ENCODE measurements around the gene RUVBL2.

The RUVBL2 gene

DNA sequence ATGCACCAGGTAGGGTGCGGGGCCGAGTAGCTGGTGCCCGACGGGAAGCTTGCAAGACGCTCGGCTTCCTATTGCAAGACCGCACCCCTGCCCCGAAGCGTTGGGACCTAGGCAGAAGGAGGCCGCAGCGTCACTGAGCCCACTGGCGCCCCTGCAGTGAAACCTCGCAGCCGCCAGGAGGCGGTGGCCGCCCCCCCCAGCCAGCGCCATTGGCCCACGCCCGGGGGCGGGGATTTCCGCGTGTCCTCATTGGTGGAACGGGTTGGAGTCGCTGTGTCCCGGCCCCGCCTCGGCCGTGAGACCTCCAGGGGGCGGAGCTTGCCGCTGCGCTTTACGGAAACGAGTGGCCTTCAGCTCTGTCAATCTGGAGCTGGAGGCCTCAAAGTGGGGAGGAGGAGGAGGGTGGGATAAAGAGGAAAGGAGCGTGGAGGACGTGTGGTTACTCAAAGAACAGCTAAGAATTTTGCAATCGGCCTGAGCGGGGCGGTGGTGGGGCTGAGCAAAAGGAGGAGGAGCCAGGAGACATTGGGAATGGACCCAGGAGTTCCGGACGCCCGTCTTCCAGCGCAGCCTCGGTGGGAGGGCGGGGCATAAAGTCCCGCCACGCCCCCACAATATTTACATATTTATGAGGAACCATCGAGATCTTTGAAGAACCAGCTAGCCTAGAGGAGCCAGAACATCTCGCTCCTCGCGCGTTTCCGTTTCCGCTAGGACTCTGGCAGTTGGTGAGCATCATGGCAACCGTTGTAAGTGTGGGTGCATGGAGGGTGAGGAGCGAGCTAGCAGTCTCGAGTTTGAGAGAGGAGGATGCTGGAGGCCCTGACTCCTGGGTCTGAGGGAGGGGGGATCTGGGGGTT lies at the start of gene RUVBL2, which contains the start of gene GYS1:
TSS of gene RUVBL2 (plus strand) at position 713 of the 860 bp plus-strand sequence. CDS start at position 738, 25 bp downstream.
TSS of gene GYS1 (minus strand) at position 135 of the 860 bp plus-strand sequence. CDS start 197 bp downstream, outside the sequence.
- DNase-seq (ENCODE audit: low spot score) = peak; percentile 100

DNA sequence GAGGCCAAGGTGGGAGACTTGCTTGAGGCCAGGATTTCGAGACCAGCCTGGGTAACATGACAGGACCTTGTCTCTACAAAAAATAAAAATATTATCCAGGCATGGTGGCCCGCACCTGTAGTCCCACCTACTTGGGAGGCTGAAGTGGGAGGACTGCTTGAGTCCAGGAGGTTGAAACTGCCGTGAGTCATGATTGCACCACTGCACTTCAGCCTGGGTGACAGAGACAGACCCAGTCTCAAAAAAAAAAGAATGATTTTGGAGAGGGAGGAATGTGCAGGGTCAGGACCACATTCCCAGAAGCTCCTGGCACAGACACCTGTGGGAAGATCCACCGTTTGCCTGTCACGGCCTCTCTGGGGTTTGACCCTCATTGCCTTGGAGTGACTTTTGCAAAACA lies 48.3 kb upstream of the RUVBL2 start:
- DNase-seq (ENCODE audit: low spot score) = no peak

DNA sequence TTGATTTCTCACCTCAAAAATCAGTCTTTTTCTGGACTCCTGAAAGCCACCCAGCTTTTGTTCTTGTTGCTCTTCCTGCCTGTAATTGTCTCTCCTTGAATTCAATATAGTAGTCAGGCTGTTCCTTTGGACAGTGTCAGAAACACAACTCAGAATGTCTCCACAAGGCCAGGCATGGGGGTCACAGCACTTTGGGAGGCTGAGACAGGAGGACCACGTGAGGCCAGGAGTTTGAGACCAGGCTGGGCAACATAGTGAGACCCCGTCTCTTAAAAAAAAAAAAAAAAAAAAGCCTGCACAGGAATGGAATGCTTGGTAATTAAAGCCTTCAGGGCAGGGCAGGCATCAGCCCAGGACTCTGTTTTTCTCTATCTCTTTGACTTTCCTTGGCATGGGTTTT lies 47.9 kb upstream of the RUVBL2 start:
- no peak for DNase-seq (ENCODE audit: low spot score)

DNA sequence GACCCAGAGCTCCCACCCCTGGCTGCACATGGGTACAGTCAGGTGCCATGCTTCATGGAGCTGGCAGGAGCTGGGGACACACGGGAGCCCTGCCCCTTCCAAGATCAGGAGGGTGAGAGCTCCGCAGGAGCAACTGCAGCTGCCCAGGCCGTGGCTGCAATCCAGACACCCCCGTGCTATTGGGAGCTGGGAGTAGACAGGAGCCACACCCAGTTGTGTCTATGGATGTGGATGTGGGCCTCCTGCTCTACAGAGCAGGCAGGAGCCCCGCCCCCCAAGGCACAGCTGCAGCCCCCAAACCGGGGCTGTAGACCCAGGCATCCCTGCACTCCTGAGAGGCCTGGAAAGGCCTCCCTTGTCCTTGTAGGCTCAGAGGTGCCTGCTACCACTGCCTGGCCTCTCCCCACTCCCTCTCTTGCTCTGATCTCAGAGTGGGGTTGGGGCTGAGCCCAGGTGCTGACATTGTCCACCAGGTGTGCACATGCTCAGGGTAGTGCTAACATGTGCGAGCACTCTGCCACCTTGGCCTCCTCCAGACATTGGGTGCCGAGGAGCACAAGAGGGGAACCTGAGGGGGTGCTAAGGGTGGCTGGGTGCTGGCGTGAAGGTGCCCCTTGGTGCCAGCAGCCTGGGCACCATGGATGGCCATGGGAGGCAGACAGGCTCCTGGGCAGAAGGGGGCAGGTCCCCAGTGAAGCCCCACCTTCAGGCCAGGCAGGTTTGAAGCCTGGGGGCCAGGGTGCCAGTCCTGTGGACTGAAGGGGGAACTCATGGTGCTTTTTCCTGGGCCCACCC lies 47.0 kb upstream of the RUVBL2 start:
- DNase-seq (ENCODE audit: low spot score) = no peak

DNA sequence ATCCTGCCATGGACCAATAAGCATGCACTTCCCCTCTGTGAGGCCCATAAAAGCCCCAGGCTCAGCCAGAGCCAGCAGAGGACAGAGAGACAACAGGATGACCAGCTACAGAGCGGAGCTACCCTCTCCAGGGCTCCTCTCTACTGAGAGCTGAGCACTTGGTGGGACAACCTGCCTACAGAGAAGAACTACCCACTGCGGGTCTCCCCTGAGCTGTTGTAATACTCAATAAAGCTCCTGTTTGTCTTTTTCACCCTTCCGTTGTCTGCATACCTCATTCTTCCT lies 46.5 kb upstream of the RUVBL2 start:
- DNase-seq (ENCODE audit: low spot score) = no peak

DNA sequence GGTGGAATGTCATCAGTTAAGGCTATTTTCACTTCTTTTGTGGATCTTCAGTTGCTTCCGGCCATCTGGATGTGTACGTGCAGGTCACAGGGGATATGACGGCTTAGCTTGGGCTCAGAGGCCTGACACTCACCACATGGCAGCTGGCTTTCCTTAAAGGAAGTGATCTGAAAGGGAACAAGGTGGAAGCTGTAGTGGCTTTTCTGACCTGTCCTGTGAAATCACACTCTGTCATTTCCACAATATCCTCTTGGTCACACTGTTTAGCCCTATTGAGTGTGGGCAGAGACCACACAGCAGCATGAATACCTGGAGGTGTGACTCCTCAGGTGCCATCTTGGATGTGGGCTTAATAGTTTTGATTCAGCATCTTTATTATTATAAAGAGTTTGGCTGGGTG lies 43.5 kb upstream of the RUVBL2 start:
- peak; percentile 96 for DNase-seq (ENCODE audit: low spot score)

DNA sequence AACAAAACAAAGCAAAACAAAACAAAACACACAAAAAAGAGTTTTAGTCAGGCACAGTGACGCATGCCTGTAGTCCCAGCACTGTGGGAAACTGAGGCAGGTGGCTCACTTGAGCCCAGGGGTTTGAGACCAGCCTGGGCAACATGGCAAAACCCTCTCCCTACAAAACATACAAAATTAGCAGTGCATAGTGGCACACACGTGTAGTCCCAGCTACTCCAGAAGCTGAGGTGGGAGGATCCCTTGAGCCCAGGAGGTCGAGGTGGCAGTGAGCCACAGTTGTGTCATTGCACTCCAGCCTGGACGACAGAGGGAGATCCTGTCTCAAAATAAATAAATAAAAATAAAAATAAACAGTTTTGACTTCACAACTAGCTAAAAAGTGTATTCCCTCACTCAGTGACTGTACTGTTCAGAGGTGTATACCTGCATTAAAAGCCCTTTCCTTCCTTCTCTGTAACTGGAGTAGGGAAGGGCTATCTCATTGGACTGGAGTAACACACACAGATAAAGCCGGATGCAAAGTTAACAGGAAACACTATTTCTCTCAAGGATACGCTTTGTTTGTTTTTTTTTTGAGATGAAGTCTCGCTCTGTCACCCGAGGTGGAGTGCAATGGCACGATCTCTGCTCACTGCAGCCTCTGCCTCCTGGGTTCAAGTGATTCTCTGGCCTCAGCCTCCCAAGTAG lies 42.7 kb upstream of the RUVBL2 start:
- DNase-seq (ENCODE audit: low spot score) = peak; percentile 46

DNA sequence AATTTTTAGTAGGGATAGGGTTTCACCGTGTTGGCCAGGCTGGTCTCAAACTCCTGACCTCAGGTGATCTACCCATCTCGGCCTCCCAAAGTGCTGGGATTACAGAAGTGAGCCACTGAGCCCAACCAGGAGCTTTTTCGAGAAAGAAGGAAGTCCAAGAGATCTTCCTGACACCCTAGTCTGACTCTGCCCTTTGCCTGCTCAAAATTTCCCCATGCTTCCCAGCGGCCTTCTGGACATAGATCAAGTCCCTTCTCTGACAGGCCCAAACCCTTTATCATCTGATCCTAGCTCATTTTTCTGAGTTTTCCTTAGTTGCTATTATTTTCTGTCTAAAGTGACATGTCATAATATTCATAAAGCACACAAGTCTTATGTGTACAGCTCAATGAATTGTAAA lies 40.5 kb upstream of the RUVBL2 start:
- DNase-seq (ENCODE audit: low spot score) = no peak

DNA sequence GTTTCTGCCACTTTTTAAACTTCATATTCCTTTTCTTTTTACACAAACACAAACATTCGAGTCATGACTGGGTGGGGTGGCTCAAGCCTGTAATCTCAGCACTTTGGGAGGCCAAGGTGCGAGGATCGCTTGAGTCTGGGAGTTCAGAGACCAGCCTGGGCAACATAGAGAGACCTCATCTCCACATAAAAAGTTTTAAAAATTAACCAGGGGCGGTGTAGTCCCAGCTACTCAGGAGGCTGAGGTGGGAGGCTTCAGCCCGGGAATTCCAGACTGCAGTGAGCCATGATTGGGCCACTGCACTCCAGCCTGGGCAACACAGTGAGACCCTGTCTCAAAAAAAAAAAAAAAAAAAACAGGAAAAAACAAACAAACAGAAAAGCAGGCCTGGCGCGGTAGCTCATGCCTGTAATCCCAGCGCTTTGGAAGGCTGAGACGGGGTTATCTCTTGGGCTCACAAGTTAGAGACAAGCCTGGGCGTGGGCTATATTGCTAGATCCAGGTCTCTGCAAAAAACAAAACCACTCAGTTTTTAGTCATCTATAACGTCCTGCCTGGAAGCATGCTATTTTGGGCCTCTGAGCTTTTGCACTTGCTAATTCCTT lies 39.6 kb upstream of the RUVBL2 start:
- DNase-seq (ENCODE audit: low spot score) = no peak

DNA sequence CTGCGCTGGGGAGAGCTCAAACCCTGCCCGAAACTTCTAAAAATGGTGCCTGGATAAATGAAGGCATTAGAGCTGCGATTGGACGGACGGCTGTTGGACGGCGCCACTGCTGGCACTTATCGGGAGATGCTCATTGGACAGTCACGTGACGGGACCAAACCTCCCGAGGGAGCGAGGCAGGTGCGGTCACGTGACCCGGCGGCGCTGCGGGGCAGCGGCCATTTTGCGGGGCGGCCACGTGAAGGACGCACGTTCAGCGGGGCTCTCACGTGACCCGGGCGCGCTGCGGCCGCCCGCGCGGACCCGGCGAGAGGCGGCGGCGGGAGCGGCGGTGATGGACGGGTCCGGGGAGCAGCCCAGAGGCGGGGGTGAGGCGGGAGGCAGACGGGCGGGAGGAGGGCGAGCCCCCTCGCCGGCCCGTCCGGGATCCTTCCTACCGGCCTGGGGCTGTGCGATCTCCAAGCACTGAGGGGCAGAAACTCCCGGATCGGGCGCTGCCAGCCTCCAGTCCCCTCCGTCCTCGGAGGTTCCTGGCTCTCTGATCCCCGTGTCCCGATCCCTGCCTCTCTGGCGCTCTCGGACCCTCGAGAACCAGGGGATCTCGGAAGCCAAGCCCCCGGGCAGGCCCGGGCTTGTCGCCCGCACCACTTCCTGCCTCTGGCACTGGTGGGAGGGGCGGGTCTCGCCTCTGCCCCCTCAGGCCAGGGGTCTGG lies 38.9 kb upstream of the RUVBL2 start, which contains the start of gene BAX:
TSS of gene BAX (plus strand) at position 281 of the 713 bp plus-strand sequence. CDS start at position 335, 54 bp downstream.
- peak; percentile 93 for DNase-seq (ENCODE audit: low spot score)

DNA sequence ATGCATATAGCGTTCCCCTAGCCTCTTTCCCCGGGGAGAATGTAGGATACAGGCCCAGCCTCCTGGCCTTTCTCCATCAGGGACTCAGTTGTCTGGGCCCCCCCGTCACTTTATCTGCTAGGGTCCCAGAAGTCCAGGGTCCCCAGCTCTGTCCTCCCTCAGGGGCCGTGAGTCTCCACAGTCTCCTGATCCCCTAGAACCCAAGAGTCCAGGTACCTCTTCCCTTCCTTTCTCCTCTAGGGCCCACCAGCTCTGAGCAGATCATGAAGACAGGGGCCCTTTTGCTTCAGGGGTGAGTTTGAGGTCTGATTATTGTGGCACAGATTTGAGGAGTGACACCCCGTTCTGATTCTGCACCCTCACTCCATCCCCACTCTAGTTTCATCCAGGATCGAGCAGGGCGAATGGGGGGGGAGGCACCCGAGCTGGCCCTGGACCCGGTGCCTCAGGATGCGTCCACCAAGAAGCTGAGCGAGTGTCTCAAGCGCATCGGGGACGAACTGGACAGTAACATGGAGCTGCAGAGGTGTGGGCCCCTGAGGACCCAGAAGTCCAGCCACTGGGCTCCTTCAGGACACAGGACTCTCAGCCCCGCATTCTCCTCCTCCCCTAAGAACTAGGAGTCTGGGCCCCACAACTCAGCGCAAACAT lies 38.3 kb upstream of the RUVBL2 start:
- DNase-seq (ENCODE audit: low spot score) = no peak

DNA sequence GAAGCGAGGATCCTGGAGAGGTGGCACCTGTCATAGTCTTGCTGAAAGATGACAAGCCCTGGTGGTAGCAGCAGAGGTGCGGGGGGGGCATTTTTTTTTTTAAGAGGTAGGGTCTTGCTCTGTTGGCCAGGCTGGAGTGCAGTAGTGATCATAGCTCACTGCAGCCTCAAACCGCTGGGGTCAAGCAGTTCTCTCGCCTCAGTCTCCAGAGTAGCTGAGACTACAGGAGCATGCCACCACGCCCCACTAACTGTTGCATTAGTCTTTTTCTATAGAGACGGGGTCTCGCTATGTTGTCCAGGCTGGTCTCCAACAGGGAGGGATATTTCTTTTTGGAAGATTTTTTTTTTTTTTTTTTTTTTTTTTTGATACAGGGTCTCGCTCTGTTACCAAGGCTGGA lies 35.7 kb upstream of the RUVBL2 start:
- no peak for DNase-seq (ENCODE audit: low spot score)

DNA sequence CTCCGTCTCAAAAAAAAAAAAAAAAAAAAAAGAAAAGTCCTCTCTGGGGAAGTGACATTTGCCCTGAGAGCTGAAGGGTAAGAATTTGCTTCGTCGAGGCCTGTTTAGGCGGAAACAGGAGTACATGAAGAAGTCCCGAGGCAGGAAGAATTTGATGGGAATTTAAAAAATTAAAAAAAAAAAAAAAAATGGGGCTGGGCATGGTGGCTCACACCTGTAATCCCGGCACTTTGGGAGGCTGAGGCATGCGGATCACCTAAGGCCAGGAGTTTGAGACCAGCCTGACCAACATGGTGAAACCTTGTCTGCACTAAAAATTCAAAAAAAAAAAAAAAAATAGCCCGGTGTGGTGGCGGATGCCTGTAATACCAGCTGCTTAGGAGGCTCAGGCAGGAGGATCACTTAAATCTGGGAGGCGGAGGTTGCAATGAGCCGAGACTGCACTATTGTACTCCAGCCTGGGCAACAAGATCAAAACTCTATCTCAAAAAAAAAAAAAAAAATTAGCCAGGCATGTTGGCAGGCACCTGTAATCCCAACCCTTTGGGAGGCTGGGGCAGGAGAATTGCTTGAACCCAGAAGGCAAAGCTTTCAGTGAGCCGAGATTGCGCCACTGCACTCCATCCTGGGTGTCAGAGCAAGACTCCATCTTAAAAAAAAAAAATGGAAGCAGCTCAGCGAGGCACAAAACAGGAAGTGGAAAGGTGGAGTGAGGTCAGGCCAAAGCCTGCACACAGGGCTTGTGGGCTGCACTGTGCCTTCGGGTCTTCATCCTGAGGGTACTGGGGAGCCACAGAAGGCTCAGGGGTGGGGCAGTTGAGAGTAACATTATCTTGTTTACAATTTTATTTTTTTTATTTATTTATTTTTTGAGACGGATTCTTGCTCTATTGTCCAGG lies 34.1 kb upstream of the RUVBL2 start:
- no peak for DNase-seq (ENCODE audit: low spot score)

DNA sequence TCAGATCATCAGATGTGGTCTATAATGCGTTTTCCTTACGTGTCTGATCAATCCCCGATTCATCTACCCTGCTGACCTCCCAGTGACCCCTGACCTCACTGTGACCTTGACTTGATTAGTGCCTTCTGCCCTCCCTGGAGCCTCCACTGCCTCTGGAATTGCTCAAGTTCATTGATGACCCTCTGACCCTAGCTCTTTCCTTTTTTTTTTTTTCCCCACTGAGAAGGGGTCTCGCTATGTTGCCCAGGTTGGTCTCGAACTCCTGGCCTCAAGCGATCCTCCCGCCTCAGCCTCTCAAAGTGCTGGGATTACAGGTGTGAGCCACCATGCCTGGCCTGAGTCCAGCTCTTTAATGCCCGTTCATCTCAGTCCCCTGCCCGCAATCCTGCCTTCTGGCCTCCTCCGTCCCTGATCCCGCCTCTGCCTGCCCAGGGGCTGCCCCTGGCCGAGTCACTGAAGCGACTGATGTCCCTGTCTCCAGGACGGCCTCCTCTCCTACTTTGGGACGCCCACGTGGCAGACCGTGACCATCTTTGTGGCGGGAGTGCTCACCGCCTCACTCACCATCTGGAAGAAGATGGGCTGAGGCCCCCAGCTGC lies 32.5 kb upstream of the RUVBL2 start:
- DNase-seq (ENCODE audit: low spot score) = no peak

DNA sequence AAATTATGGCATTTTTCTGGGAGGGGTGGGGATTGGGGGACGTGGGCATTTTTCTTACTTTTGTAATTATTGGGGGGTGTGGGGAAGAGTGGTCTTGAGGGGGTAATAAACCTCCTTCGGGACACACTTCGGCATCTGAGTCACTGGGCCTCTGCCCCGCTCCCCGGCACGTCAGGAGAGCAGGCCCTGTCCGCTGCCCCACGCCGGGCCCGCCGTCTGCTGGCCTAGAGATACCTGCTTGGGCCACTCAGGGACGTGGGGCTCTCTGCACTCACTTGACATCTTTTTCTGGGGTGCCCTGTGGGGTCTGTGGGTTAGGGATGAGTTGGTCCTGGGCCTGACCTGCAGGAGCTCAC lies 32.0 kb upstream of the RUVBL2 start:
- no peak for DNase-seq (ENCODE audit: low spot score)

DNA sequence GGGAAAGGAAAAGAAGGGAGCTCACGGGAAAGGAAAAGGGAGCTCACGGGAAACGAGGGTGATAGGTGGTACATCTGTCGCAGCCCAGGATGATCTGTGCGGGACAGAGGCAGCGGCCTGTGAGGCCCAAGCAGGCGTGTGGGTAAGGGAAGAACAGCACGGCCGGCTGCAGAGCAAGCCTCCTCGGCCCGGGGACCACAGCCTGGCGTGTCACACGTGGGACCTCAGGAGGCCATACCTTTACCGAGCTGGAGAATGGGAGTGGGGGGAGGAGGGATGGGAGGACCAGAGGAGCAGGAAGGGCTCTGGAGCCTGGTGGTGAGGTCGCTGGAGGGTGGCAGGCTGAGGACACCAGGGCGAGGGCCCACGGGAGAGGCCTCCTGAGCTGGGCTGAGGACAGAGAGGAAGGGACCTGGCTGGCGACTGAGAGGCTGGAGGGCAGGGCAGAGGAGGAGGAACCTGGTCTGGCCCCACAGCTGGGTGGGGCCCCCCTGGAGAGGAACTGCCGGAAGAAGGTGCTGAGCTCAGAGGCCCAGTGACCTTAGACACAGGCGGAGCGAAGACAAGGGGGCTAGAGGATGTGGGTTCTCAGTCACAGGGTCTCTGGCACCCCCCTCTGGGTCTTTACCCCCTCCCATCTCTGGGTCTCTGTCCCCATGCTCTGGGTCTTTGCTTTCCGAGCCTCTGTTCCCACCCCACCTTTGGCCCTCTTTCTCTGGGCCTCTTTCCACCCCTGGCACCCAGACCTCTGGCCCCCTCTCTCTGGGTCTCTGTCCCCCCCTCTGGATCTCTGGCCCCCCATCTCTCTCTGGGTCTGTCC lies 31.4 kb upstream of the RUVBL2 start:
- no peak for DNase-seq (ENCODE audit: low spot score)

DNA sequence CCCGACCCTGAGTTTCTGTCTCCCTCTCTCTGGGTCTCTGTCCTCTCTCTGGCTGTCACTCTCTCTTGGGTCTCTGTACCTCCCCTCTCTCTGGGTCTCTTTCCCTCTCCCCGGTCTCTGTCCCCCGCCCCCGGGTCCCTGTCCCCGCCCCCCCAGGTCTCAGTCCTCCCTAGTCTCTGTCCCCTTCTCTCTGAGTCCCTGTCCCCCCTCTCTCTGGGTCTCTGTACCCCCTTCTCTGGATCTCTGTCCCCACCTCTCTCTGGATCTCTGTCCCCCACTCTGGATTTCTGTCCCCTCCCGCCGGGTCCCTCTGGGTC lies 30.9 kb upstream of the RUVBL2 start:
- no peak for DNase-seq (ENCODE audit: low spot score)

DNA sequence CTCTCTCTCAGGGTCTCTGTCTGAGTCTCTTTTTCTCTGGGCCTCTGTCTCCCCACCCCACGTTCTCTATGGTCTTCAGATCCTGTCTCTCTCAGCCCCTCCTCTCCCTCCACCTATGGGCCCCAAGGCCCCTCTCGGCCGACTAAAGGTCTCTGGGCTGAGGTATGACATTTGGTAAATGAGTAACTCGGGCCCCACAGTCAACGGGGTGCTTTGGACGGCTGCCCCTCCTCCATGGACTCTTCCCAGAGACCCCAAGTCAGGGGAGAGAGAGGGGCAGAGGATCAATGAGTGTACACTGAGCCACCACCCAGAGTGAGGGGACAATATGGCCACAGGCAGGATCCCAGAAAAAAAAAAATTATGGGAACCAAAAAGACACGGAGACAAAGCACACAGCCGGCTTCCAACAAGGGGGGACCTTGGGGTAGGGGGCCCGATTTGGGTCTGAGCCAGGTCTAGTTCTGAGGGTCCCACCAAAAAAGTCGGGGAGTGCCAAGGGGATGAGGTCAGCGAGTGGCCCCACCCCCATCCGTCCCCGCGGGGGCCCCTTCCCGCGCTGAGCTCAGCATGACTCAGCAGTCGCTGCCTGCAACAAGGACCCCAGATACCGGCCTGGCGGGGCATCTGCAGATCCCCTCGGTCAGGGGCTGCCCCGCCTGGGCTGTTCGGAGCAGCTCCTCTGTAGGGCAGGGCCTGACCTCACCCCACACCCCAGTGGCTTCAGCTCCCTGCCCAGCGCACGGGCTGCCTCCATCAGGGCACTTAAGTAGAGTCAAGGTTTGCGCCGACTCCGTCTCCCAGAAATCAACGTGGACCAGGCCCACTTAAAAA lies 30.1 kb upstream of the RUVBL2 start:
- DNase-seq (ENCODE audit: low spot score) = peak; percentile 66
